IMR-90 (cell line): ENCODE data around the gene EEF1G. TPM values are rescaled to one million over a fixed set of nuclear protein-coding genes. Genes with fewer than 3 reads are reported as not detected.
A peak's percentile ranks its signal among the peaks of the same experiment; 100 is the strongest.

Experiments
- ATAC-seq: fragments of 200-7000 bp; cut with Tn5 transposase; 2 replicates; pipeline ENCODE4 v1.9.1; 2020; ENCODE audit warnings: low read depth, mild to moderate bottlenecking, moderate library complexity
- BruUV-seq: library from RNA; stranded (reverse); fragments of 400-500 nt; replicated peaks from 2 replicates; lab custom pipeline; 2021; lab: Mats Ljungman, UMichigan
- CTCF ChIA-PET: fragments of 300-600 bp; formaldehyde crosslinking; extraction: SDS; loops from one replicate; lab custom pipeline; 2021; ENCODE audit warnings: antibody characterized with exemption; lab: Yijun Ruan, JAX
- POLR2A ChIA-PET: fragments of 300-600 bp; sonication (Branson Sonifier 250); formaldehyde crosslinking; loops from one replicate; lab custom pipeline; 2022; ENCODE audit warnings: antibody characterized with exemption; ENCODE audit not compliant: unreplicated experiment; lab: Charles Lee
- DNase-seq: peaks from one replicate; pipeline ENCODE4 v3.0.0; 2013
- H2AFZ ChIP-seq: replicated peaks from 2 replicates; pipeline ENCODE3; 2013; ENCODE audit warnings: low read length, mild to moderate bottlenecking; ENCODE audit not compliant: poor library complexity
- H2AK5ac ChIP-seq: 2 replicates; pipeline ENCODE4 v1.6.1; 2013; ENCODE audit warnings: low read depth, low read length, inconsistent platforms
- H2AK9ac ChIP-seq: replicated peaks from 2 replicates; pipeline ENCODE3; 2013; ENCODE audit warnings: mild to moderate bottlenecking, low read depth, low read length, moderate library complexity; ENCODE audit not compliant: poor library complexity
- H2BK120ac ChIP-seq: 2 replicates; pipeline ENCODE4 v1.6.1; 2013; ENCODE audit warnings: low read depth, low read length, inconsistent platforms
- H2BK15ac ChIP-seq: 3 replicates; pipeline ENCODE4 v1.6.1; 2013; ENCODE audit warnings: low read depth, low read length, inconsistent platforms
- H2BK20ac ChIP-seq: 2 replicates; pipeline ENCODE4 v1.6.1; 2013; ENCODE audit warnings: low read depth, mild to moderate bottlenecking, inconsistent platforms, low read length, moderate library complexity
- H2BK5ac ChIP-seq: 2 replicates; pipeline ENCODE4 v1.6.1; 2013; ENCODE audit warnings: mild to moderate bottlenecking, low read depth, low read length, inconsistent platforms; ENCODE audit not compliant: poor library complexity, severe bottlenecking
- H3K14ac ChIP-seq: replicated peaks from 2 replicates; pipeline ENCODE4 v1.6.1; 2013; ENCODE audit warnings: low read depth, low read length, inconsistent platforms
- H3K18ac ChIP-seq: 2 replicates; pipeline ENCODE4 v1.6.1; 2013; ENCODE audit warnings: low read depth, low read length, control low read depth
- H3K23ac ChIP-seq: 2 replicates; pipeline ENCODE4 v1.6.1; 2013; ENCODE audit warnings: low read depth, low read length, inconsistent platforms
- H3K27ac ChIP-seq: 2 replicates; pipeline ENCODE4 v1.5.1; 2013; ENCODE audit warnings: mild to moderate bottlenecking, control low read depth, low read length; ENCODE audit not compliant: insufficient read depth
- H3K27me3 ChIP-seq: 2 replicates; pipeline ENCODE4 v1.6.1; 2013; ENCODE audit warnings: low read length; ENCODE audit not compliant: control insufficient read depth, insufficient read depth
- H3K36me3 ChIP-seq: 2 replicates; pipeline ENCODE4 v1.6.1; 2013; ENCODE audit warnings: low read length, mixed read lengths; ENCODE audit not compliant: control insufficient read depth, insufficient read depth
- H3K4ac ChIP-seq: 2 replicates; pipeline ENCODE4 v1.6.1; 2013; ENCODE audit warnings: low read depth, low read length, inconsistent platforms
- H3K4me1 ChIP-seq: 2 replicates; pipeline ENCODE4 v1.6.1; 2013; ENCODE audit warnings: low read length, mixed read lengths; ENCODE audit not compliant: control insufficient read depth, insufficient read depth
- H3K4me2 ChIP-seq: 2 replicates; pipeline ENCODE4 v1.6.1; 2013; ENCODE audit warnings: low read depth, mild to moderate bottlenecking, control low read depth, low read length, moderate library complexity
- H3K4me3 ChIP-seq: 2 replicates; pipeline ENCODE4 v1.5.1; 2013; ENCODE audit warnings: low read depth, mild to moderate bottlenecking, control low read depth, low read length, moderate library complexity; ENCODE audit not compliant: insufficient read depth
- H3K56ac ChIP-seq: 2 replicates; pipeline ENCODE4 v1.6.1; 2013; ENCODE audit warnings: low read length, inconsistent platforms; ENCODE audit not compliant: insufficient read depth; ENCODE audit errors: extremely low read depth
- H3K79me1 ChIP-seq, 2 experiments: 2 replicates each; pipeline ENCODE4 v1.6.1; 2013; ENCODE audit warnings: low read length in 2 of 2, inconsistent platforms in 1 of 2, low read depth in 1 of 2
- H3K9ac ChIP-seq: 2 replicates; pipeline ENCODE4 v1.6.1; 2013; ENCODE audit warnings: low read depth, low read length, control low read depth
- H3K9me1 ChIP-seq: 2 replicates; pipeline ENCODE4 v1.6.1; 2013; ENCODE audit warnings: low read length, inconsistent platforms; ENCODE audit not compliant: insufficient read depth
- H3K9me3 ChIP-seq: 2 replicates; pipeline ENCODE4 v1.6.1; 2013; ENCODE audit warnings: low read length; ENCODE audit not compliant: control insufficient read depth, insufficient read depth
- H4K20me1 ChIP-seq: 2 replicates; pipeline ENCODE4 v1.6.1; 2013; ENCODE audit warnings: low read length, inconsistent platforms; ENCODE audit not compliant: insufficient read depth
- H4K5ac ChIP-seq: 2 replicates; pipeline ENCODE4 v1.6.1; 2013; ENCODE audit warnings: mild to moderate bottlenecking, low read depth, low read length, control low read depth
- H4K8ac ChIP-seq, 2 experiments: 2 replicates each; pipeline ENCODE4 v1.6.1; 2013; ENCODE audit warnings: low read depth in 2 of 2, low read length in 2 of 2, control low read depth in 1 of 2, inconsistent platforms in 1 of 2
- H4K91ac ChIP-seq: 2 replicates; pipeline ENCODE4 v1.6.1; 2013; ENCODE audit warnings: low read depth, low read length, inconsistent platforms; ENCODE audit not compliant: insufficient read depth
- BHLHE40 ChIP-seq: fragments of 150-350 bp; IDR thresholded peaks from 2 replicates; pipeline ENCODE4 v1.6.1; 2016; ENCODE audit warnings: mild to moderate bottlenecking, low read depth, low read length
- CEBPB ChIP-seq: IDR thresholded peaks from 2 replicates; pipeline ENCODE4 v1.6.1; 2012; ENCODE audit warnings: low read depth, low read length, improper control_type of control experiment
- CHD1 ChIP-seq: IDR thresholded peaks from 2 replicates; pipeline ENCODE4 v1.6.1; 2012; ENCODE audit warnings: low read depth, low read length, improper control_type of control experiment
- CTCF ChIP-seq: conservative IDR thresholded peaks from 2 replicates; pipeline ENCODE4 v1.5.1; 2012; ENCODE audit warnings: mild to moderate bottlenecking, low read depth, low read length, improper control_type of control experiment
- FOS ChIP-seq: fragments of 150-350 bp; IDR thresholded peaks from 2 replicates; pipeline ENCODE4 v1.6.1; 2016; ENCODE audit warnings: low read depth, low read length
- MAFK ChIP-seq: IDR thresholded peaks from 2 replicates; pipeline ENCODE4 v1.6.1; 2012; ENCODE audit warnings: low read depth, low read length, improper control_type of control experiment
- MAZ ChIP-seq: IDR thresholded peaks from 2 replicates; pipeline ENCODE4 v1.6.1; 2012; ENCODE audit warnings: low read depth, mild to moderate bottlenecking, low read length, improper control_type of control experiment, moderate library complexity, borderline replicate concordance
- MXI1 ChIP-seq: IDR thresholded peaks from 2 replicates; pipeline ENCODE4 v1.6.1; 2012; ENCODE audit warnings: low read depth, mild to moderate bottlenecking, low read length, moderate library complexity, borderline replicate concordance
- NFE2L2 ChIP-seq: fragments of 150-350 bp; IDR thresholded peaks from 2 replicates; pipeline ENCODE4 v1.6.1; 2016; ENCODE audit warnings: low read depth, mild to moderate bottlenecking, low read length
- POLR2A ChIP-seq: IDR thresholded peaks from 2 replicates; pipeline ENCODE4 v1.6.1; 2012; ENCODE audit warnings: mild to moderate bottlenecking, low read depth, low read length
- RAD21 ChIP-seq: IDR thresholded peaks from 2 replicates; pipeline ENCODE4 v1.6.1; 2012; ENCODE audit warnings: low read length, improper control_type of control experiment
- RCOR1 ChIP-seq: IDR thresholded peaks from 2 replicates; pipeline ENCODE4 v1.6.1; 2012; ENCODE audit warnings: mild to moderate bottlenecking, low read length, improper control_type of control experiment; ENCODE audit not compliant: insufficient replicate concordance
- RFX5 ChIP-seq: IDR thresholded peaks from 2 replicates; pipeline ENCODE4 v1.8.0; 2012; ENCODE audit warnings: low read depth, mild to moderate bottlenecking, low read length, moderate library complexity
- SMC3 ChIP-seq: fragments of 150-350 bp; IDR thresholded peaks from 2 replicates; pipeline ENCODE4 v1.6.1; 2016; ENCODE audit warnings: low read depth, mild to moderate bottlenecking, antibody characterized with exemption, low read length, moderate library complexity
- WGBS, 2 experiments: methylation state at CpG; one replicate each; pipeline versions ENCODE4 v1.1.5 to v1.1.7; 2013; ENCODE audit warnings: missing lambda C conversion rate in 2 of 2; ENCODE audit not compliant: insufficient read length in 1 of 2; ENCODE audit errors: extremely low coverage in 2 of 2; 5-methylcytosine and 5-hydroxymethylcytosine counted together
- dilution Hi-C: fragments of 300-500 bp; cut with HindIII; formaldehyde crosslinking; loops from one replicate; pipeline ENCODE4 v1.14.3; 2018; ENCODE audit warnings: low sequenced_read_pairs; ENCODE audit not compliant: unreplicated experiment
- in situ Hi-C: fragments of 300-500 bp; cut with MboI; formaldehyde crosslinking; loops from 3 replicates; pipeline ENCODE4 v1.14.3; 2019; ENCODE audit warnings: low sequenced_read_pairs, inconsistent platforms, mixed read lengths
- intact Hi-C: fragments of 100-400 bp; cut with micrococcal nuclease; formaldehyde crosslinking; loops from 2 replicates; pipeline ENCODE4 v1.10.0; 2022
- polyA plus RNA-seq, 3 experiments: library from polyadenylated mRNA; depleted of rRNA; stranded (reverse); fragments of >200 nt; gene quantifications; 2 replicates each; pipeline ENCODE4 v1.2.3, GENCODE V29; 2012; ENCODE audit warnings: low replicate concordance in 1 of 3
- total RNA-seq: library from RNA; depleted of rRNA; stranded (reverse); fragments of >200 nt; gene quantifications from 2 replicates; pipeline ENCODE4 v1.2.3, GENCODE V29; 2012
- TF ChIP-seq, protein P1 (sequence below): fragments of 150-350 bp; IDR thresholded peaks from 2 replicates; pipeline ENCODE4 v1.6.1; 2017; ENCODE audit warnings: mild to moderate bottlenecking, antibody characterized with exemption, low read length, low read depth

The EEF1G gene
- total and polyA plus RNA-seq, 2 of the 4 experiments (the other 2 are of a cell fraction), result 1,684 to 1,857 TPM

DNA sequence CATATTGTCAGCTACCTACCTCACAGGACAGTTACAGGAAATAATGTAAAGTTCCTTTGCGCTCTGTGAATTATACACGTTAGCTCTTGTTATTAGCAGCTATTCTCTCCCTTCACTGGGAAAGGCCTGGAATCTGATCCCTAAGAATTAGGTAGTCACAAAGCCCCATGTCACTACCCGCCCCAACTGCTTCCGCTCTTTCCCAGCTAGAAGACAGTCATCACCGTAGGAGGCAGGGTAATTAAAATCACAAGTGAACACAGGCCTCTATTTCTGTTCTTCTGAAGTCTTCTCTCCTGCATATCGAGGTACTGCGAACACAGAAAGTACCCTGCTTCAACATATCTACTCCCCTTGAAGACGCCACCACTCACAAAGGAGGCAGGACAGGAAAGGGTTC is 14.5 kb downstream of the EEF1G start:
- intact Hi-C loops (no loop called here), dilution Hi-C loops (no loop called here), in situ Hi-C loops (loop anchor here (5.0 kb wide), 1 partner anchor 162 kb away; no protein-coding TSS in a partner anchor)
- Histone ChIP-seq H3K14ac (no peak overlapping the region), H3K4me2 (no peak overlapping the region), H3K79me1 (peaks cover 21 to 46% of the 10 kb centered on the region in 2 experiments), H3K9ac (no peak overlapping the region), H3K9me1 (peaks cover 20% of the 10 kb centered on the region), H3K18ac (no peak overlapping the region), H4K20me1 (peaks cover 37% of the 10 kb centered on the region), H3K9me3 (no peaks in the 10 kb centered on the region), H2AFZ (no peak overlapping the region), H3K27ac (no peak overlapping the region), H2AK9ac (no peak overlapping the region), H4K8ac (no peak overlapping the region), H3K27me3 (no peaks in the 10 kb centered on the region), H2BK15ac (no peak overlapping the region), H3K4me3 (no peak overlapping the region), H3K4me1 (peaks cover 27% of the 10 kb centered on the region), H2AK5ac (peak overlapping the region; percentile 6; the same call in 1 of the 2 replicates), H3K36me3 (peaks cover 29% of the 10 kb centered on the region), H4K5ac (no peak overlapping the region), H3K56ac (no peak overlapping the region), H4K91ac (no peak overlapping the region), H2BK20ac (no peak overlapping the region), H2BK120ac (no peak overlapping the region), H3K4ac (peak overlapping the region; percentile 13; the same call in 1 of the 2 replicates), H2BK5ac (peak overlapping the region; percentile 0), H3K23ac (0 out of 2 replicates have a peak overlapping the region, but pooled peaks have one; percentile 7)
- ChIA-PET CTCF (interaction anchor here (1.0 to 2.7 kb wide), 2 partner anchors 17 to 164 kb away, joined by 4 to 8 read pairs; no protein-coding TSS in a partner anchor), POLR2A (no interaction called here)
- no CpG with 5 or more reads among the region's 8 CpGs for WGBS, 2 experiments
- no peak for TF ChIP-seq CEBPB
- no peak for TF ChIP-seq NFE2L2
- TF ChIP-seq POLR2A, result no peak
- TF ChIP-seq RFX5, result no peak
- TF ChIP-seq, protein P1, sequence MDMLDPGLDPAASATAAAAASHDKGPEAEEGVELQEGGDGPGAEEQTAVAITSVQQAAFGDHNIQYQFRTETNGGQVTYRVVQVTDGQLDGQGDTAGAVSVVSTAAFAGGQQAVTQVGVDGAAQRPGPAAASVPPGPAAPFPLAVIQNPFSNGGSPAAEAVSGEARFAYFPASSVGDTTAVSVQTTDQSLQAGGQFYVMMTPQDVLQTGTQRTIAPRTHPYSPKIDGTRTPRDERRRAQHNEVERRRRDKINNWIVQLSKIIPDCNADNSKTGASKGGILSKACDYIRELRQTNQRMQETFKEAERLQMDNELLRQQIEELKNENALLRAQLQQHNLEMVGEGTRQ, result no peak
- no peak for TF ChIP-seq SMC3
- no peak for TF ChIP-seq RAD21
- no peak for TF ChIP-seq MAZ
- TF ChIP-seq CTCF, result no peak
- TF ChIP-seq RCOR1, result no peak
- TF ChIP-seq MAFK, result no peak
- TF ChIP-seq CHD1, result no peak
- no peak for TF ChIP-seq BHLHE40
- TF ChIP-seq MXI1, result no peak
- TF ChIP-seq FOS, result no peak
- DNase-seq, result no peak
- no TSS peak for BruUV-seq
- no peak for ATAC-seq
